ENCODE measurements around the gene CNKSR3. TPM values are rescaled to one million over a fixed set of nuclear protein-coding genes. Genes with fewer than 3 reads are reported as not detected.

The CNKSR3 gene
- total and polyA plus RNA-seq, 2 of the 8 experiments (the other 6 are each of a cell fraction or from before 2014, with no cell fraction given) = 1.2 to 6.2 TPM

- Histone ChIP-seq H2BK15ac (ENCODE audit: low read length) (no peak overlapping the region), H3K14ac (ENCODE audit: insufficient read length) (no peak overlapping the region), H3K79me2 (ENCODE audit: control insufficient read depth in 1 of 2, insufficient read depth in 2 of 2, low read length in 2 of 2) (no peaks in the 10 kb centered on the region), H2BK5ac (ENCODE audit: low read depth, low read length) (no peak overlapping the region), H3K36me3 (ENCODE audit: control insufficient read depth in 2 of 4, insufficient read depth in 4 of 4, low read length in 3 of 4) (no peaks in the 10 kb centered on the region), H3K27ac (ENCODE audit: low read depth, low read length) (no peak overlapping the region), H4K91ac (replicated peaks; ENCODE audit: insufficient read length, low read length) (no peak overlapping the region), H3K18ac (ENCODE audit: extremely low read depth, low read length) (no peak overlapping the region), H3K9ac (replicated peaks in 1 of 4; ENCODE audit: extremely low read depth in 1 of 4, low read depth in 3 of 4, low read length in 3 of 4) (no peak overlapping the region), H3K27me3 (replicated peaks in 1 of 4; ENCODE audit: control insufficient read depth in 3 of 4, extremely low read depth in 1 of 4, insufficient read depth in 3 of 4, low read length in 3 of 4) (peaks cover 0 to 2% (median 0%) of the 10 kb centered on the region in 4 experiments; a peak in 1 of 7 replicates), H3K4me1 (replicated peaks in 1 of 4; ENCODE audit: control insufficient read depth in 3 of 4, insufficient read depth in 4 of 4, low read length in 3 of 4) (peaks cover 0 to 10% (median 2%) of the 10 kb centered on the region in 4 experiments; a peak in 5 of 7 replicates), H3K4me2 (ENCODE audit: insufficient read depth in 1 of 2, low read depth in 2 of 2, low read length in 2 of 2) (no peak overlapping the region), H3K23me2 (ENCODE audit: low read depth, low read length) (peaks cover 3% of the 10 kb centered on the region; the same call in 1 of the 2 replicates), H2BK120ac (replicated peaks; ENCODE audit: low read depth, low read length) (no peak overlapping the region), H3K23ac (ENCODE audit: insufficient read length) (no peak overlapping the region), H3K9me3 (ENCODE audit: insufficient read depth in 2 of 2, low read depth in 1 of 2, low read length in 1 of 2) (no peaks in the 10 kb centered on the region), H2BK20ac (ENCODE audit: low read length) (no peak overlapping the region), H2AFZ (ENCODE audit: low read length) (no peak overlapping the region), H3K79me1 (ENCODE audit: low read depth, low read length) (no peaks in the 10 kb centered on the region), H4K8ac (ENCODE audit: extremely low read depth, insufficient read depth, low read length) (no peak overlapping the region), H4K5ac (ENCODE audit: insufficient read length, low read depth, low read length) (no peak overlapping the region), H3K56ac (replicated peaks; ENCODE audit: insufficient read length, low read depth, low read length) (no peak overlapping the region), H3K4me3 (ENCODE audit: extremely low read depth in 1 of 4, insufficient read depth in 2 of 4, low read depth in 3 of 4, low read length in 4 of 4) (no peak overlapping the region), H2BK12ac (ENCODE audit: low read depth, low read length) (no peak overlapping the region), H3K4ac (replicated peaks; ENCODE audit: insufficient read length, low read depth, low read length) (no peak overlapping the region), H2AK5ac (ENCODE audit: low read depth, low read length) (no peak overlapping the region; the same call in 1 of the 2 replicates), H4K20me1 (replicated peaks in 1 of 2; ENCODE audit: control insufficient read depth in 1 of 2, insufficient read depth in 2 of 2, low read length in 2 of 2) (no peaks in the 10 kb centered on the region)
- ChIA-PET CTCF (ENCODE audit: partially characterized antibody) (interaction anchor here (1.3 kb wide), 1 partner anchor 19 kb away, joined by 3 read pairs; no protein-coding TSS in a partner anchor), POLR2A (ENCODE audit: partially characterized antibody) (interaction anchor here (1.9 kb wide), 1 partner anchor 12 kb away, joined by 7 read pairs; no protein-coding TSS in a partner anchor)
- DNase-seq (ENCODE audit: low read depth in 1 of 2, low spot score in 2 of 2) = peak in 1 of 2 experiments; percentile 23
- no peak for FAIRE-seq
- WGBS, 2 experiments (ENCODE audit: extremely low coverage in 1 of 2, insufficient coverage in 1 of 2, insufficient read length in 1 of 2, insufficient replicate concordance in 2 of 2, low coverage in 1 of 2, low lambda C conversion rate in 2 of 2, missing lambda C conversion rate in 1 of 2) = 76% methylated on average over 5 of the region's 5 CpGs; no CpG with 5 or more reads in 1 of the 2 experiments
- no peak for TF ChIP-seq JUND (IDR thresholded peaks at IDR 0.05; ENCODE audit: low read length)
- TF ChIP-seq EP300 (IDR thresholded peaks at IDR 0.05; ENCODE audit: borderline replicate concordance in 1 of 2, low read depth in 2 of 2, low read length in 2 of 2) = no peak
- TF ChIP-seq KDM4A (IDR thresholded peaks at IDR 0.05; ENCODE audit: low read depth, low read length, severe bottlenecking) = no peak
- TF ChIP-seq SAP30 (IDR thresholded peaks at IDR 0.05; ENCODE audit: insufficient read depth, insufficient replicate concordance, low read length) = no peak
- TF ChIP-seq ATF2 (IDR thresholded peaks at IDR 0.05; ENCODE audit: low read length) = no peak
Observed at GRCh38 chr6:154341871-154342270, 168.6 kb downstream of the CNKSR3 start.
